GM18909 (cell line): ENCODE results near the gene PEMT.

ENCODE experiments used
- ATAC-seq: cut with Tn5 transposase; IDR thresholded peaks from one replicate; pipeline ENCODE4 v1.9.1; 2021; ENCODE audit warnings: mild to moderate bottlenecking; ENCODE audit not compliant: unreplicated experiment, poor library complexity

PEMT gene

GRCh38 chr17:17506181-17506741 lies 85.2 kb downstream of the PEMT start:
- no peak for ATAC-seq

DNA sequence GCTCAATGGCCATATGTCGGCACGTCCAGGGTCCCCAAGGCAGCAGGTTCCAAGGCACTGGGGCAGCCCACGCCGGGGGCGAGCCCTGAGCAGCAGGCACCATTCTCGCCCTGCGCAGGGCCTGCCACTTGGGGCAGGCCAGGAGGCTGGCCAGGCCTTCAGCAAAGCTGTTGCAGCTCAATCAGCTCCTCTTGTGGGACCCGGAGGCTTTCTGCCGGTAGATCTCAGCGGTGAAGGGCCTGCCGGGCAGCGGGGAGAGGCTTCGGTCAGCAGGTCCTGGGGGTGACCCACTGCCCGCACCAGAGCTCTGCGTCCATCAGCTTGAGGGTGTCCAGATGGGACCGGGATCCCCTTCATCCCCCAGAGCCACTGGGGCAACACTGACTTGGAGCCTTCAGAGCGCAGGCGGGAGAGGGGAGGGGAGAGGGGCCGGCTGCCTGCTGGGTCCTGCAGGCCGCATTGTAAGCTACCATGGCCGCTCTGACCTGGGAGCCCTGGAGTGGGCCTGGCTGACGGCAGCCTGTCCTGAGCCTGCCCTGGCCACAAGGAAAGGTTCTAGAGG lies 85.8 kb downstream of the PEMT start:
- ATAC-seq: no peak

DNA sequence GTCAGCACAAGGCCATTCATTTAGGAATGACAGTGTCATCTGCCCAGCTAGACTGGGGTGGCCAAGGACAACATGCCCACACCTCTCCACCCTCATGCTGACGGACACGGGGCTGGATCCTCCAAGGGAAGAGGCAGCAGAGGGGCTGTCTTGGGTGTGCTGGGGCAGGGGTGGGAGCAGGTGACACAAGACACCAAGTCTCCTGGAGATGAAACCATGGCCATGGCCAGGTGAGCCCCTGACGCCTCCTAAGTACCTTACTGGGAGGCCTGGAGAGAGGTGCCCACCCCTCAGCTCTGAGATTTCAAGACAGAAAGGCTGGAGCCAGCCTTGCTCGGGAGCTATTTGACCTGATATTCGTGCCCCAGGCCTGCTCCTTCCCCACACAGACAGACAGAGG lies 86.4 kb downstream of the PEMT start:
- ATAC-seq: no peak

DNA sequence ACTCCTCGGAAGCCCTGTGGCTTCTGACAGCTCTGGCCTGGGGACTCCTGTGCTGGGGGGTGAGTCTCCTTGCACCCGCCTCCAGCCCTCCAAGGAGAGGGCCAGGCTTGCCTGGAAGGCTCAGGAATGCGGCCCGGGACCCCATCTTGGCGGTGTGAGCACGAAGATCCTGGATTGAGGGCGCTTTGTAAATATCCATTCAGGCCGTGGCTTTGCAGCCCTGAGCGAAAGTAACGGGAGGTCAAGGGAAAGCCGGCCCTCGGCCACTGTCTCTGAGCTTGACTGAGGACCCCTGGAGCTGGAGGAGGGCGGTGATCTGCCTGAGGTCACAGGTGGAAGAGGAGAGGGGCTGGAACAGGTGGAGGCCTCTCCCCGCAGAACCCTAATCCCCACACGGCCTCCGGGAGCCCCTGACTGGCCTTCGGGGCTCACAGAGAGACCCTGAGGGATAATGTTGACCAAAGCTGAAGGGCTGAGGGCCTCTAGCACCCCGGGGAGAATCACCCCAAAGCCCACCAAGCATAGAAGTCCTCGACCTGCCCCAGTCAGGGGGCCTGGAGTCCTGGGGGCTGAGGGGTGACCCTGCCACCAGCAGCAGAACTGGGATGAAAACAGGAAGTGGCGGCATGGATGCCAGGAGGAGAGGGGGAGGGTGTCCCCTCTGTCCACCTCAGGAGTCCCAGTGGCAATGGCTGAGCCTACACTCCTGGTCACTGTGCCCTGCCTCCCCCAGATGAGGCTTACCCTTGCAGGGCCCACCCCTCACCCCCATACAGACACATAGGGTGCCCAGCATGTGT lies 87.0 kb downstream of the PEMT start:
- no peak for ATAC-seq

GRCh38 chr17:17503566-17504130 lies 87.9 kb downstream of the PEMT start:
- ATAC-seq: no peak

DNA sequence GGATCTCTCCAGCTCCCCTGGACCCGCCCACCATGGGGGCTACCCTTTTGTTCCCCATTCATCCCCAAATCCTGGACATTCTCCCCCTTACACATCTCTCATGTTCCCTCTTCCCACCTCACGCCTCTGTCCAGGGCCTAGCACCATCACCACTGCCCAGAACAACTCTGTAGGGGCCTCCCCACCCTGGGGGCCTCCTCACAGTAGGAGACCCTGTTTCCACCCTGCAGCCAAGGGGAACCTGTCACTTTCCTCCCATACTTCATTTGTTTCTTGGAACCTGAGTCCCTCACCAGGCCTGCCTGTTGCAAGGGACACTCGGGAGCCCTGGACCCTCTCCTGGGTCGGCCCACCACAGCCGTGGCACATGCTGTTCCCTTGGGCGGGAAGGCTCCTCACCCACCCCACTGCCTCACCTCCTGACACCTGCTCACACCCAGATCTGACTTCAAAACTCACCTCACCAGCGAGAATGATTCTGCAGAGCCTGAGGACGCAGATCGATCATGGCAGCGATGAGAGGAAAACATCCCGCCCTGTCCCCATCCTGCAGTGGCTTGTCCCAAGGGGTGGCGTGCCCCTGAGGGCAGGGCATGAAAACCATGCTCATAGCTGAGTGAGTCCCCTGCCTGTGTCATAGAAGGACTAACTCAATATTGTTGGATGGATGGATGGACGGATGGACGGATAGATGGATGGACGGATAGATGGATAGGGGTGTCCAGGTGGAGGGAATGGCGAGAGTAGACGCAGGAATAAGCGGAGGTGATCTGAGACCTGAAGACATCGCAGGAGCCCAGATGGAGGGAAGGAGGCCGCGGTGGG lies 88.6 kb downstream of the PEMT start:
- ATAC-seq: no peak

GRCh38 chr17:17500999-17501605 lies 90.4 kb downstream of the PEMT start:
- no peak for ATAC-seq

GRCh38 chr17:17499402-17500145 lies 91.9 kb downstream of the PEMT start:
- ATAC-seq: no peak

DNA sequence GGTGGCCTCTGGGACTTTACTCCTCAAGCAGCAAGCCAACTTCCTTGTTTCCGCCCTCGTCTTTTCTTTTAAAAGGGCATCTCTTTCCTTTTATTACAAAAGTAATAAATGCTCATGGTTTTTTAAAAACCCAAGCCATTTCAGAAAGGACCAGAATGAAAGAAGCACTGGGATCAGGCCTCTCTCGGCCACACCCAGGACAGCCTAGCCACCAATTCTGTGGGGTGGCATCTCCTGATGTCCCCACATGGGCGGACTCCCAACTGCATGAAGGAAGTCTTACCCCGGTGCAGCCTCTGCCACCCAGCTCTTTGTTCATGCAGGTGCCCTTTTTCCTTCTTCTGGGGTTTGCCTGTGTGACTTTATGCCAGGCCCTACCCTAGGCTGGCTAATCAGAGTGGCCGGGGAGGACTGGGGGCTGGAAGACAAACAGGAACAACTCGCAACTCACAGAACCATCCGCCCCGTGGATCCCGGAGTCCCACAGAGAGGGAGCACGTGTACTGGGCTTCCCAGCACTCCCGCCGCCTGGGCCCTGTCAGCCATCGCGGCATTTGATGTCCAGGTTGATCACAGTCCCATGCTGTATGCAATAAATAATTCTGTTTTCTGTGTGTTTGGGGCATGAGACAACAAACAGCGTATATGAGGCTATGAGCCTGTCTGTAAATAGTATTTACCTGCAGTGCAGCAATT lies 92.8 kb downstream of the PEMT start:
- ATAC-seq: no peak

DNA sequence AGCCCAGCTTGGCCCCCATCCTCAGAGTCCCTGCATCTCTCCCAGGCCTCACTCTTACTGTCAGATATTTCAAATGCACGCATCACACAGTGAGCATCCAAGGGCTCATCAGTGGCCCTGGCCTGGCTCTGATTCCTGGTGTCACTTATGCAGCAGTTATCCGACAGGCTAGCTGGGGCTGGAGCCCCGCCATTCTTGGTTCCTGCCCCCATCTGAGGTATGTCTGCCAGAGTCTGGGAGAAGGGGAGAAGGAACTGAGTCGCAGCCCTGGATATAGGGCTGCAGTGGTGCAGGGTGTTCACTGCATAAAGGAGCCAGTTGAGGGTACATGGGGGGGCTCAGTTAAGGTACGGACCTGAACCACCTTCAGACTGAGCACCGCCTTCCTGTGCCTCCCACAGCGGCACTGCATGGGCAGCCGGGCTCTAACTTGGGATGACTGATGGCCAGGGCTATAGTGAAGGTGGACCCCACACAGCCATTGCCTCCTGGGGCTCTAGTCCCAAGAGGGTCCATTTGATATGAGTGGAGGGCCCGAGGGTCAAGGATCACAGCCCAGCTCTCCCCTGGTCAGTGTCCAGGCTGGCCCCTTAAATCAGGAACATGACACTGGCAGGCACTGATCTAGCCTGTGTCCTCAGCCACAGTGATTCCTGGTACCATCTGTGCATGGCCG lies 93.5 kb downstream of the PEMT start:
- ATAC-seq: no peak

DNA sequence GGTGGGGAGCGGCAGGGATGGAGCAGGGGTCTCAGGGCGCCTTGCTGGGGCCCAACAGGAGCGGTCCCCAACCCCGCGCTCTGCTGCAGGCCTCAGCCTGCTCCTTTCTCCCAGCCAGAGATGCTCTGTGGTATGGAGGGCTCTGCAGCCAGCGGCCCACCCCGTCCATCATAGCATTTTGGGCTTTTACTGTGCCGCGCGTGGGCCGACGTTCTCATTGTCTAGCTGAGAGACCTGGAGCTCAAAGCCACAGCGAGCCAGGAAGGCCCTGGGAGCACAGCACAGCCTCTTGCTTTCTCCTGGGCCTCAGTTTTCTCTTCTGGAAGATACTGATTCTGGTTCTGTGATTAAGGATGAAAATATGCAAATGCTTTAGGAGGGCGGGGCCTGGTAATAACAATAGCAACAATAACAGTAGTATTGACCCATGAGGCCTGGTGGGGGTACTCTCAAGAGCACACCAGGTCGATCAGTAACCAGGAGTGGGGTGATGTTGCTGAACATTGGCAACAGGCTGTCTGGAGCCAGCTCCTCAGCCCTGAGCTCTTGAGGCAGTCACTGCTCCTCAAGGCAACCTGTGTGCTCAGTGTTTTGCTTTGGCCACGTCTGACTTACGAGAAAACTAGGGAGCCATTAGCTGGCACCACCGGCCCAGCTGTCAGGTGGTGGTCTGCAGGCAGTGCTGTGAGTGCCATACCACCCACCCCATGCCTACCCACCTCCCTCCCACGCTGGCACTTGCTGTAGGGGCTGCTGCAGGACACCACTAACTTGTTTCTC lies 94.3 kb downstream of the PEMT start:
- peak; percentile 13 for ATAC-seq

DNA sequence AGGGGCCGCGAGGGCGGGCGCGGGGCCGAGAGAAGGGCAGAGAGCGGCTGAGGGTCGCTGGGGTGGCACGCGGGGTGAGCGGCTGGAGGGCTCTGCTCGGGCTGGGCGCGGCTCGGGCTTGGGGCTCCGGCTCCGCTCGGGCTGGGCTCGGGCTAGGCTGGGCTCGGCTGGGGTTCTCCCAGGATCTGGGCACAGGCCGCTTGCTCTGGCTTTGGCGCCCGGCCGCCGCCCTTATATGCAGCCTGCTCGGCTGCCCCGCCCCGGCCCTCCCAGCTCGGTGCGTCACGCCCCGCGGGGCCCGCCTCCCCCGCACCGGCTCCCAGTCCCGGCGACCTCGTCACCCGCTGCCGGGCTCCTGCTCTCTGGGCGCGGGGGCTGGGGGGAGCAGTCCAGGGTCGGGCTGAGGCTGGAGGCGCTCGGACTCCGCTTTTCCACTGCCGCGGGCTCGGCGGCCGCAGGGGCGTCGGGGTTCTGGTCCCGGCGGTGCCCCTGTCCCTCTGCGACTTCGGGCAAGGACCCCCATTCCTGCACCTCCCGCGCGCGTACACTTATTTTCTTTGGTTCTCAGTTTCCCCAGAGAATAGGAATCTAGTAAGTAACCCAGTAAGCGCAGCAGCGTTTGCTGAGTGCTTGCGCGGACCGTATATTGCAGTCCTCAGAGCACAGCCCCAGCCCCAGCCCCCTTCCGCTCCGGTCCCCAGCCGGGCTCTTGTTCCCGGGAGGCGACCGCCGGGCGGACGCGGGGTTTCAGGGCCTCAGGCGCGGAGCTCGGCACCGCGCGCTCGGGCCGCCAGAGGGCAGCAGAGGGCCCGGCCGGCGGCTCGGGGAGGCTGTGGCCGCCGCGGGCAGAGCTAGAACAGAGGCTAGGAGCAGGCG lies 95.1 kb downstream of the PEMT start, which contains the start of gene RASD1:
TSS of gene RASD1 (minus strand) at position 207 of the 876 bp plus-strand sequence. CDS start 214 bp downstream, outside the sequence.
- ATAC-seq: peak; percentile 77

DNA sequence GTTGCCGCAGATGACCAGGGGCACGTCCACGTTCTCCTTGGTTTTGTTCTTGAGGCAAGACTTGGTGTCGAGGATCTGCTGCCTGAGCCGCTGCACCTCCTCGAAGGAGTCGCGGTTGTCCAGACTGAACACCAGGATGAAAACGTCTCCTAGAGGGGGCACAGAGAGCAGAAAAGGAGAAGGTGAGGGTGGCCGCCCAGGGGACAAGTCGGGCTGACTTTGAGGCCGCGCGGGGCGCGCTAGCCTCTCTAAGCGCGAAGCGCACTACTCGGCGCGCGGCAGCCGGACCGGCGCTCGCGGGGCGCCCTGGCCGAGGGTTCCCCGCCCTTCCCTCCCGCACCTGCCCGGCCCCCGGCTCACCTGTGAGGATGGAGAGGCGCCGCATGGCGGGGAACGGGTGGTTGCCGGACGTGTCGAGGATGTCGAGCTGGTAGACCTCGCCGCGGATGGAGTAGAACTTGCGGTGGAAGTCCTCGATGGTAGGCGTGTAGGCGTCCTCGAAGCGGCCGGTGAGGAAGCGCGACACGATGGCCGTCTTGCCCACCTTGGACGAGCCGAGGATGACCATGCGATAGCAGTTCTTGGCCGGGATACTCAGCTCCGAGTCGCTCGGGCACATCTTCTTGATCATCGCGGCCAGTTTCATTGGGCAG lies 95.8 kb downstream of the PEMT start:
- ATAC-seq: peak; percentile 13

- ATAC-seq: no peak
Measured at GRCh38 chr17:17494870-17495535, 96.5 kb downstream of the PEMT start.

DNA sequence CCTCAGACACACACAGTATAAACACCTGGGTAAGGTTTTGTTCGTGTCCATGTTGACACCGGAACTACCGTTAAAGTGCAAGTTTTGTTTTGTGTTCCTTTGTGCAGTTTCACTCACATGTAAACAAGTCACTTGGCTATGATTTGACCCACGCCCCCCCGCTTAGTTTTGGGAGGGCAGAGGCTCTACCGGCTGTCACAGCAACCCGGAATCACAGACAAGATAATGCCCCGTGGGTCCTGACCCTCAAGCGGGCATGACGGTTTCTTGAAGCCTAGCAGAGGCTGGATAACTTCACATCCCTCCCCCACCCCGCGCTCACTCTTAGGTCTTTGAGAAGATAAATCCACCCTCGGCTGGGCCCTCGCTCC lies 97.0 kb downstream of the PEMT start:
- no peak for ATAC-seq
